HL-60/S4 treated with retinoic acid at 250 ng/mL for 4 days and 3 days (cell line): ENCODE measurements around the gene TTC23L.
"Not testable (repeated sequence)": the region's sequence is repeated elsewhere in the genome, so short reads cannot be mapped to it uniquely, and the experiment has no call there.

Experiments
- in situ Hi-C: fragments of 300-500 bp; cut with MboI; formaldehyde crosslinking; loops from 2 replicates; pipeline ENCODE4 v1.7.0; 2022; ENCODE audit warnings: low sequenced_read_pairs

Gene TTC23L

DNA sequence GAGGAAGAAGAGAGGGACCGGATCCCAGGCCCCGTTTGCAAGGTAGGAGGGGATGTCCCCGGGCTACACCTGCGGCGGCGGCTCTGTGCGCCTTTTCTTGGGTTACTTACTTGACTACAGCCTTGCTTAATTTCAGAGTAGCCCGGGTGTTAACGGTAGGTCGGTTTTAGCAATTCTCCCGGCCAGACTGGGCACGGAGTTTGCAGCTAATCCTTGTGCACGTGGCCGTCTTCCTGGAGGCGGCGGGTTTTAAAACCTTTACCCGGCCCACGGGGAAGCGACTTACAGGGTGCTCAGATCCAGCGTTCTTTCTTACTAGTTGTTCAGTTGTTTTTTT is 76.9 kb downstream of the TTC23L start:
- in situ Hi-C loops = no loop called here

DNA sequence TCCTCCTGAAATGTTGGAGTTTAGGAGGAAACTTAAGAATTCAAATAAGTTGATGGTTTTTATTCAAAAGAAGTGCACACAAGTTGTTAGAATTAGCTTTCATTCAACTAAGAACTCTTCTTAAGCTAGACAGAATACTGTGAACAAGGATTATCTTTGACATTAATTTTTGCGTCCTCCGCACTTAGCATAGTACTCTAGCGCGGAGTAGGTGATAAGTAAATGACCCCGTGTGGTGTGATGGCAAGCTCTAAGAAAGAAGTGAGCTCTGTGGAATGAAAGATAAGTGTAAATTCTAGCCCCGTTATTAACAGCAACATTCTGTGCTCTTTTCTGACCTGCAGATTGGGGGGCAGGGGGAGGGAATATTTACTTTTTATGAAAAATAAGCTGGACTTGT is 77.6 kb downstream of the TTC23L start:
- in situ Hi-C loops = no loop called here

DNA sequence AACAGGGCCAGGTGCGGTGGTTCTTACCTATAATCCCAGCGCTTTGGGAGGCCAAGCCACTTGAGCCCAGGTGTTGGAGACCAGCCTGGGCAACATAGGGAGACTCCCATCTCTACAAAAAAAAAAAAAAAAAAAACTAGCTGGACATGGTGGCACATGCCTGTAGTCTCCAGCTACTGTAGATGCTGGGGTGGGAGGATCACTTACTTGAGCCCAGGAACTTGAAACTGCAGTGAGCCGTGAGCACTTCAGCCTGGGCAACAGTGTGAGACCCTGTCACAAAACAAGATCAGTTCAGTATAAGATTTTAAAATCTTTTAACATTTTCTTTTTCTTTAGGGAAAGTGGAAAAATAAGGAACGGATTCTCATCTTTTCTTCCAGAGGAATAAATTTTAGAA is 79.1 kb downstream of the TTC23L start:
- in situ Hi-C loops = no loop called here

DNA sequence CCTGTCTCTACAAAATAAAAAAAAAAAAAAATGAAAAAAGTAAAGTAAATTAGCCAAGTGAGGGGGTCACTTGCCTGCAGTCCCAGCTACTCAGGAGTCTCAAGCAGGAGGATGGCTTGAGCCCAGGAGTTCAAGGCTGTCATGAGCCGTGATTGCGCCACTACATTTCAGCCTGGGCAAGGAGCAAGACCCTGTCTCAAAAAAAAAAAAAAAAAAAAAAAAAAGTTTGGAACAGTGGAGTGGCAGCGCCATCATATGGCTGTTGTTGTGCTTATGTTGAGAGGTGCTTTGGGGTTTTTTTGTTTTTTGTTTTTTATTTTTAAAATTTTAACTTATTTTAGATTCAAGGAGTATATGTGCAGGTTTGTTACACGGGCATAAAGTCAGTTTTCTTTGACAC is 80.1 kb downstream of the TTC23L start:
- in situ Hi-C loops = no loop called here

DNA sequence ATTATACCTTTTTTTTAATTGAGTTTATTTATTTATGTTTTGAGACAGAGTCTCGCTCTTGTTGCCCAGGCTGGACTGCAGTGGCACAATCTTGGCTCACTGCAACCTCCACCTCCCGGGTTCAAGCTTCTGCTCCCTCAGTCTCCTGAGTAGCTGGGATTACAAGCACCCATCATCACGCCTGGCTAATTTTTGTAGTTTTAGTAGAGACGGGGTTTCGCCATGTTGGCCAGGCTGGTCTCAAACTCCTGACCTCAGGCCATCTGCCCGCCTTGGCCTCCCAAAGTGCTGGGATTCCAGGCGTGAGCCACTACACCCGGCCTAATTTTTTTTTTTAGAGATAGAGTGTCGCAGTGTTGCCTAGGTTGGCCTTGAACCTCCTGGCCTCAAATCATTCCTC is 84.3 kb downstream of the TTC23L start:
- in situ Hi-C loops = not testable (repeated sequence)

DNA sequence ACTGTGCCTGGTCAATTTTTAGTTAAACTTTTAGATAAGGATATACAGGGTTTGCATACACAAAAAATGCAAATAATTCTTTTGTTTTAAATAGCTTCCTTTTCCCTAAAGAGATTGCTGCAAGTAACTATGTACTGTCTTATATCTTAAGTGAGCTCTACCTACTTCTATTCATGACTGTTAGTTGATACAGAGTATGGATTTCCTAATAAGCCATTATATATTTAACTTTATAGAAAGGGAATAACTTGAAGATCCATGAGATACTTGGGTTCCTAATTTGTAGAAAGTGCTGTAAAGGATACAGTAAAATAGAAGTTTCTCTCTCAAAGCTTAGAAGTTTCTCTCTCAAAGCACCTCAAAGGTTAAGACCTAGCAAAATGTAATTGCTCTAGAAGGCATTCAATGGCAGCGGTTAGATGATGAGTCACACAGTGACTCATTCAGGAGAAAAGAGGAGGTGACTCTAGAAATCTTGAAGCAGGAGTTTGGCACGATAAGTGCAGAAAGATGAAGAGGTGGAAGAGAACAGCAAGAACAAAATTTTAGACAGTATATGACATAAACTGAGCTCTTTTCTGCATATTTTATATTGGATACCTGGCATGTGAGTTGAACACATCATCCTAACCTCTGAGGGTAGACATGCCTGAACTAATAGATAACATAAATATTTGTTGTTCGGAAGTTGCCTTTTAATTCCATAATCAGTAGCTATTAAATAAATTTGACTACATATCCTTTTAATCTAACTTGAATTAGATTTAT is 84.9 kb downstream of the TTC23L start:
- in situ Hi-C loops = no loop called here

DNA sequence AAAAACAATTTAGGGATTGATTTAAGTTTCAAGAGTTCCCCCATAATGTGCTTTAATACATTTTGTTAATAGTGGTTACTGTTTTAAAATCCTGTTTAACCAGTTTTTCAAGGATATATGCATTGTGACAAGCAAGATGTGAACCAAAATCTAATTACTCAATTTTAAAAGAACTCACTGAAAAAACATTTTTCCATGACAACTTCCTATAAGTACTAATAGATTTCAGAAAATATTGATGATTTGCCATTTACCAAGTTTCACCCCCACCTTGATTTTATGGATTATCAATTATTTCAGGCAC is 85.5 kb downstream of the TTC23L start:
- in situ Hi-C loops = no loop called here

DNA sequence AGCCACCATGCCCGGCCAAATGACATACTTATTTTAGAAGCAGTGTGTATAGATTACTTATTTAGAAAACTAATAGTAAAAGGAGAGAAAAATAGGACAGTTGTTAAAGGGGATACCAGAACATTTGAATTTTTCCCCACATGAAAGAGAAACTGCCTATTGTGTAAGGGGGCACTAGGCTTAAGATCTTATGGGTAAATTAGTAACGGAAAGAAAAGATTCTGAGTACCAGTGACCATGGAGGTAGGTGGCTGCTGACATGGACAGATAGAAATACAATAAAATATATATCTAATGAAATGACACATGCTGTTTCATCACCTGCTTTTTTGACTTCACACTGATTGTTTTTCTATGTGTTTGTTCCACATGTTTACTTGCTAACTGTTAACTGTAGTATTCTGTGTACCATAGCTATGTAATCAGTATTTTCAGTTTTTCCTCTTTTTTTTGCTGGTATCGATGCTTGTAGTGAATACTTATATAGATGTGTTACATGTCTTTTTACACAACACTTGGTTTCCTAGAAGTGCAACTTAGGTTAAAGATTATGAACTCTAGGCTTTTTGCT is 87.4 kb downstream of the TTC23L start:
- in situ Hi-C loops = no loop called here

DNA sequence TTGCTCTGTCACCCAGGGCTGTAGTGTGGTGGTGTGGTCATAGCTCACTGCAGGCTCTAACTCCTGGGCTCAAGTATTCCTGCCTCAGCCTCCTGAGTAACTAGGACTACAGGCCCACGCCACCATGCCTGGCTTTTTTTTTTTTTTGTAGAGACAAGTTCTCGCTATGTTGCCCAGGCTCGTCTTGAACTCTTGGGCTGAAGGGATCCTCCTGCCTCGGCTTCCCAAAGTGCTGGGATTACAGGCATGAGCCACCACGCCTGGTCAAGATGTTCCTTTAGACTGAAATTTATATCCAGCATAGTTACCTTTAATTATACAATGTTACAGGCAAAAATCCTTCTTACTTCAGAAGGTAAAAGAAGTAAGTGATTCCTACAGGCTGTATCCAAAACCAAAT is 88.8 kb downstream of the TTC23L start:
- in situ Hi-C loops = no loop called here

DNA sequence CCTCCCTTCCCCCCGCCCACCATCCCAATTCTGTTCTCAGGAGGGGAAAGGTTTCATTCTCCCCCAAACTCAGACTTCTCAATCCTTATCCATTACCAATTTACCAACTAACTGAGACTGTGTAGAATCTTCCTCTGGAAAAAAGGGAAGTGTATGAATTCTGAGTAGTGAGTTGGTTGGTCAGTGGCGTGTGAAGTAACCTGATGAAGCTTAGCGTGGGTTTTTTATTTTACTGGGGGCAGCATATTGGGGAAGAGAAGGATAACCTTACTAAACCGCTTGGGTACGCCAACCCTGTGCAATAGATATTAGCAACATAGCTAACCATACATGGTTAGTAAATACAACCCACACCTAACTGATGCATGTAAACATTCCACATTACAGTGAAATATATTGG is 89.3 kb downstream of the TTC23L start:
- in situ Hi-C loops = no loop called here

DNA sequence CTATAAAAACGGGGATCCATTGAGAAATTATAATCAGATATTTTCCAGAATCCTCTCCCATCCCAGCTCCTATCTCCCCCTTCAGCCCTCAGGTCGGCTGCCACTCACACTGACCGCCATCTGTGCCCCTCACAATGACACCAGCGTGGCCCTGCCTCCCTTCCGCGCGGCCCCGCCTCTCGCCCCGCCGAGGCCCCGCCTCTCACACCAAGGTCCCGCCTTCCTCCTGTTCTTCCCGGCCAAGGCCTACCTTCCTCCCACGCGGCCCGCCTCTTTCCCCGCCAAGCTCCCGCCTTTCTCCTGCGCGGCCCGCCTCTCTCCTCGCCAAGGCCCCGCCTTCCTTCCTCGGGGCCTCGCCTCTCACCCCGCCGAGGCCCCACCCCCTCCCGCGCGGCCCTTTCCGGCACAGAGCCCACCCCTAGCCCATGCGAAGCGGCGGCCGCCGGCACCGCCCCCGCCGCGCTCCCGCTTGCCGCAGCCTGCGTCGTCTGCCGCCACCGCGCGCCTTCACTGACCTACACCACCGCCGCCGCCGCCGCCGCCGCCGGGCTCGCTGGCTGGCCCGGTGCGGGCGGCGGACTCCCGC is 90.3 kb downstream of the TTC23L start, which contains the start of gene DNAJC21:
Gene DNAJC21 (plus strand): TSS at position 426 of the 586 bp plus-strand sequence. CDS start 261 bp downstream, outside the sequence.
- in situ Hi-C loops = no loop called here

DNA sequence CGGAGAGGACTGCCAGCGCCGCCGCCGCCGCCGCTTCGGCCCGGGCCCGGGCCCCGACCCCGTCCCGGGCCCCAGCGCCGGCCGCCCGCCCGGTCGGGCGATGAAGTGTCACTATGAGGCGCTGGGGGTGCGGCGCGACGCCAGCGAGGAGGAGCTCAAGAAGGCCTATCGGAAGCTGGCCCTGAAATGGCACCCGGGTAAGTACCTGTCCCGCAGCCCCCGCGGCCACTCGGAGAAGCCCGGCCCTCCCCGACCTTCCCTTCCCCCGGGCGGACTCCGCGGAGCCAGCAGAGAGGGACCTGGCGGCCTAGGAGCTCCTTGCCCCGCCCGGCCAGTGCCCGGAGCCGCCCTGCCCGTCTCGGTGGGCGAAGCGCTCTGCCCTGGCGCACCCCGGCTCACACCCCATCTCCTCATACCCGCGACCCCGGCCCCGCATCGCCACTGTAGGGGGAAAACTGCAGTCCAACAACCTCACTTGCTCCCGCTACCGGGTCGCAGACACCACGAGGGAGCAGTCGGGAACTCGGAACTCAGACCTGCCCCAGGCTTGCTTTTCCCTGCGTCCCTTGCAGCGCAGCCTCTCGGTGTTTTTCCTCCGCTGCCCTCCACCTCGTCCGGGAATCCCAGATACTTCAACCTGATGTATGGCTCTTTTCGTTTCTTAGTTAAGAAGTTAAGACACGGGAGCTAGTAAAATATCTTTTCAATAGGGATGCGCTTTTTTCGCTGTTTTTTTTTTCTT is 90.9 kb downstream of the TTC23L start:
- in situ Hi-C loops = no loop called here

DNA sequence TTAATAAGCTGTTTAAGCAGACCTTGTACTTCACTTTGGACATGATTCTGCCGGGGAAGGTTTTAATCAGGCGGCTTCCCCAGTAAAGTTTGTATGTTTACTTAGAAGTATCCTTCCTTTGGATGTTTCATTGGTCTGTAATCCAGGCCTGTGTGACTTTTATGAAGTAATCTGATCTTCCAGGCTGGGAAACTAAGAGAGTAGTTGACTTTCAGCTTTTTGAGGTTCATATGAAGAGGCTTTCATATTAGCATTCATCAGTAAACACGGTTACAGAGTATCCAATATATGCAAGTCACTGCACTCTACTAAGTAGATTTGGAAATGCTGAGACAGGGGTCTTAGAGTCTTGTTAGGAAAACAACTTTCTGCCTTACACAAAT is 91.5 kb downstream of the TTC23L start:
- in situ Hi-C loops = no loop called here

DNA sequence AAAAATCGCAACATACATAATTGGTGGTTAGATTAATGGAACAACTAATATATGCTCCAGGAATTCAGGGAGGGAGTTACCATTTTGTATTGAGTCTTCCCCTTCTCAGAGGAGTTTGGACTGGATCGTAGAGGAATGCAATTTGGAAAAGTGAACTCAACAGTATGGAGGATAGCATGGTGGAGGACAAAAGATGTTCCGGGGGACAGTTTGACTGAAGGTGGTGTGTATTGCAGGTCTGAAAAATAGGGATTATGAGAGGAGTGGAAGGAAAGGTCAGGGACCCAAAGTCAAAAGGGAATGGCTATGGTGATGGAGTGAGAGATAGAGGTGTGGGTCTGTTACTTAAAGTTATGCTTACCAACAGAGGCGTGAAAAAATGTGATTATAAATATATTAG is 91.9 kb downstream of the TTC23L start:
- in situ Hi-C loops = no loop called here

DNA sequence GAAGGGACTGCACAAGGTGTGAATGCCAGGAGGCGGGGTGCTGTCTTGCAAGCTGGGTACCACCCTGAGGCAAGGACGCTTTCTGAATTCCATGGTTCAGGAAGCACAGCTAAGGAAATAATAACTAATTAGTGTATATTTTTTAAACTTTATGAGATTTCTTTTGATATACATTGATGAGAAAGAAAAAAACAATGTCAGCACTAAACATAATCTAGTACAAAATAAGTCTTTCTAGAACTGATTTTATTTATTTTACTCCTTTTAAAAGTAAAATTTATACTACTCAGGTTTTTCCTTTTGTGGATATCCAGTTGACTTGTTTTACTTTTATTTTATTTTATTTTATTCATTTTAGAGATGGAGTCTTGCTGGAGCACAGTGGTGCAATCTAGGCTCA is 94.0 kb downstream of the TTC23L start:
- in situ Hi-C loops = no loop called here

DNA sequence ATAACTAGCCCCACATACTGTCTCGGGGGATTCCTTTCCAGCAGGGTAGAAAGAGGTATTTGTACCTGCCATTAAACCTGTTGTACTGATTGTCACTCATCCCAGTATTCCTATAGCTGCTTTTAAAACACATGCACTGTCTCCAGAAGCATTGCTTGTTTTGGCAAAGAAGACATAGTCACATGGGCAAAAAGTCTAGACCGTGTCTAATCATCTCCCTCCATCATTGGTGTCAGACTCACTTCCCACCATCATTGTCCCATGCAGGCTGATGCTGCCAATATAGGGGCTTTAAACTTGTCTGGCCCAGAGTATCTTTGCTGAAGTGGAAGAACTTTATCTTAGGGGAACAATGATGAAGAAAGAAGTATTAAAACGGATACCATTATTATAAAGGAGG is 103.0 kb downstream of the TTC23L start:
- in situ Hi-C loops = no loop called here

DNA sequence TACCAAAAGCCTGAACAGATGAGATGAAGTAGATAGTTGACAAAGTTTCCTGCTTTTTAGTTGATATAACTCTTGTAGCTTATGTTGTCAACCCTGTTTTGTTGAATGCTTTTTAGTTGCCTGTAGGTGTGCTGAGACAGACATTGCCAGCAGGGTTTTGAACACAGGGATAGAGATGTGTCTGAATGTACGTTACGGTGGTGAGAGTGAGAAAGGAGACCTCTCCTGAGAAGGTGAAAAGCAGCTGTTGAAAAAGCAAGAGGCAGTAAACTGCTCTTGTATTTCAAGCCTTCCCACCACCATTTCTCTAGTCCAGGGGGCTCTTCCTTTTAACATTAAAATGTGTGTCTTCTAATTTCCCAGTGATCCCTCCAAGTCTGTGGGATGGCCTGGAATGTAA is 105.1 kb downstream of the TTC23L start:
- in situ Hi-C loops = no loop called here

DNA sequence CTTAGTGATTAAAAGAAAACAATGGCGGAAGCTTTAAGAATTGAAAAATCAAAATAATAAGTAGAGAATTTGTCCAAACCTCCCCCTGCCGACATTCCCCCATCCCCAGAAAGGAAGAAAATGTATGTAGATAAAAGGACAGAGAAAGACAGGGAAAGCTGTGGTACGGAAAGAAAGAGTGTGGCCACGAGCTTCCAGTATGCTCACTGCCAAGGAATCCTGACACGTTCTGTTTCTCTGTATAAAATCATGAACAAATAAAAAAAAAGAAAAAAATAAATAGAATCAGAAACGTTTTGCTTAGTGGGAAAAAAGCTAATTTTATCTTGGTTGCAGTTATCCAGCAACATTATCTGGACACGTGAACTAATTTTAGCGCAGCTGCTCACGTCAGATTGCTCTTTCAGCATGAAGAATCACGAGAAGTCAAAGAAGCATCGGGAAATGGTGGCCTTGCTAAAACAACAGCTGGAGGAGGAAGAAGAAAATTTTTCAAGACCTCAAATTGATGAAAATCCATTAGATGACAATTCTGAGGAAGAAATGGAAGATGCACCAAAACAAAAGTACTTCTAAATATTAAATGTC is 105.6 kb downstream of the TTC23L start:
- in situ Hi-C loops = no loop called here
